ENCODE results near the gene ARHGEF7. TPM values are rescaled to one million over a fixed set of nuclear protein-coding genes. Genes with fewer than 3 reads are reported as not detected.

ARHGEF7 gene
- total RNA-seq, 4 donors from 2014 or later: 42.8 to 125 (median 61.1) TPM

DNA sequence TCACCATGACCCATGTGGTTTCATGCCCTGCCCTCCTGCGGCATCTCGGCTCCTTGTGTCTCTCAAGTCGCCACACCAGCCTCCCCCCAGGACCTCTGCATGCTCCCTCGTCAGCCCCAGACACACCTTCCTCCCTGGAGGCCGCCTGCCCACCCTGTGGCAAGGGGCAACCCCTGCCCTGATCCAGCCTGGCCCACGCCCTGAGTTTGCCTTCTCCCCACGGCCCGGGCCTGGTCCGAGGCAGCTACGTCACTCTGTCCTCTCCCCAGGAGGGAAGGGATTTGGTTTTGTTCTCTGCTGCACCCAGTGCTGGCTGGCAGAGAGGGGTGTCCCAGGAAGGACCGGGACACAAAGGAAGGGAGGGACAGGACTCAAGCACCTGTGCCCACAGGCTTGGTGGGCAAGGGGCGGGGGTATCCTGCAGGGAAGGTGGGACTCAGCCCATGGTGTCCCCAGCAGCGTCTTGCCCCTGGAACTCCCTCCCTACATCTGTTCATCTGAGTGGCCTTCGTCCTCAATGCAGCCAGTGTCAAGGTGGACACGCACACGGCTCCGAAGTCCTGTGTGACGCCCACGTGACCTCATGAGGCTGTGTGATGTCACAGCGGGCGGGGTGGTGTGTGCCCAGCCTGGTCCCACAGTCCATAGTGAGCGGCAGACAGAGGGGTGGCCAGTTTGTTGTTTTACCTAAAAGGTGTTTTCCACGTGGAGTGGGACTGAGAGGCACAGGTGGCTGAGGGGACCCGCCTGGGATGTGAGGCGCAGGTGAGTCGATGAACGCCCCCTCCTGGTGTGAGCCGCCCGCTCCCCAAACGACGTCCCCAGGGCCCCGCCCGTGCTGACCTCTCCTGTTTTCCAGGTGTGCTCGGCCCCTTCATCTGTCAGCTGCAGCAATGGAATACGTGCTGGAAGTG is 205.1 kb downstream of the ARHGEF7 start, which contains the start of gene TEX29:
Gene TEX29, plus strand, starts transcription at position 645 of the 914 bp plus-strand sequence. Its CDS starts 249 bp downstream, at position 894.
- intact Hi-C loops (cut with DNase I; ENCODE audit: low total_unique reads): no loop called here
- peak in 1 of 2 donors; percentile 54 for DNase-seq (ENCODE audit: low spot score in 2 of 2)
- no peak within 1 kb of the TSS for H3K4me3 ChIP-seq (ENCODE audit: low read depth, poor library complexity, severe bottlenecking)
- WGBS, 2 donors: 68 to 77% methylated on average over 35 of the region's 35 CpGs
- TF ChIP-seq POLR2A (IDR thresholded peaks at IDR 0.05) (no peak), CTCF (IDR thresholded peaks at IDR 0.05) (no peak)

- intact Hi-C loops (cut with DNase I; ENCODE audit: low total_unique reads): no loop called here
- TF ChIP-seq CTCF (IDR thresholded peaks at IDR 0.05) (no peak), POLR2A (IDR thresholded peaks at IDR 0.05) (no peak)
- H3K4me3 ChIP-seq (ENCODE audit: low read depth, poor library complexity, severe bottlenecking): no peak overlapping the region
- 90% methylated on average over 18 of the region's 19 CpGs for WGBS, 2 donors
- DNase-seq (ENCODE audit: low spot score in 2 of 2): peak in 1 of 2 donors; percentile 58
Observed at GRCh38 chr13:111322001-111322915, 207.1 kb downstream of the ARHGEF7 start.

- H3K4me3 ChIP-seq (ENCODE audit: low read depth, poor library complexity, severe bottlenecking): no peak overlapping the region
- 77 to 79% methylated on average over 7 of the region's 7 CpGs for WGBS, 2 donors
- TF ChIP-seq POLR2A (IDR thresholded peaks at IDR 0.05) (no peak), CTCF (IDR thresholded peaks at IDR 0.05) (no peak)
- DNase-seq (ENCODE audit: low spot score in 2 of 2): peak in 1 of 2 donors; percentile 68
- intact Hi-C loops (cut with DNase I; ENCODE audit: low total_unique reads): no loop called here
Observed at GRCh38 chr13:111322916-111323331, 207.8 kb downstream of the ARHGEF7 start.

GRCh38 chr13:111323549-111323948 is 208.4 kb downstream of the ARHGEF7 start:
- WGBS, 2 donors: 77 to 78% methylated on average over 13 to 14 of the region's 14 CpGs
- intact Hi-C loops (cut with DNase I; ENCODE audit: low total_unique reads): no loop called here

DNA sequence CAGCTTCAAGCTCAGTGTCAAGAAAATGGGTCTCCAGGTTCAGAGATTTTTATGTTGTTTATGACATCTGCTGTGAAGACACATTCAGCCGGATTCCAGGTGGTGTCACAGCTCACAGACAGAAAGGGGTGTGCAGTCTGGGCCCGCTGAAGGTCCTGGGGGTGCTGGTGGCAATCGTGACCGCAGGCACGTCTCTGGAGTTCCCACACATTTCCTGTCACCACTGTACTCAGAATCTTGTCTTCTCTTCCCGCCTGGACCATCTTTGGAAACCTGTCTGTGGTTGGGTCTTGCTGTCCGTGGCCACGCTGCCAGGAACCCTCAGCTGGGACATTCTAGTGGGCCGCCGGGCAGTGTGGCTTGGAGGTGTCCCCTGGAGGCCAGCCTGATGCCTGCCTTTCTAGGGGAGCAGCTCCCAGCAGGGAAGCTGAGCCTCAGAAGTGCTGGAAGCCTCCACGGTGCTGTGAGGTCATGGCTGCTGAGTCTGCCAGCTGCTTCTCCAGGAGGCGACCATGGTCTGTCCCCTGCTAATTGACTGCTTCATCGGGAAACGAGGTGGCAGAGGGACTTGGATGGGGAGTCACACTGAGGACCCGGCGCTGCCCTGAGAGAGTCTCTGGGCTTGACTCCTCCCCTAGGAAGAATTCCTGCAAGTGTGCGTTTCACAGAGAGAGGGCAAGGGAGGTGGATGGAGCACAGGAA is 209.0 kb downstream of the ARHGEF7 start:
- no peak overlapping the region for H3K4me3 ChIP-seq (ENCODE audit: low read depth, poor library complexity, severe bottlenecking)
- 68 to 81% methylated on average over 13 to 17 of the region's 17 CpGs for WGBS, 2 donors
- no peak for TF ChIP-seq CTCF (IDR thresholded peaks at IDR 0.05)
- TF ChIP-seq POLR2A (IDR thresholded peaks at IDR 0.05): no peak
- intact Hi-C loops (cut with DNase I; ENCODE audit: low total_unique reads): no loop called here
- DNase-seq (ENCODE audit: low spot score in 2 of 2): peak in 1 of 2 donors; percentile 80

More at GRCh38 chr13:111323549-111323948, 208.4 kb downstream of the ARHGEF7 start:
- H3K4me3 ChIP-seq (ENCODE audit: low read depth, poor library complexity, severe bottlenecking): no peak overlapping the region
- no peak for TF ChIP-seq POLR2A (IDR thresholded peaks at IDR 0.05)
- DNase-seq (ENCODE audit: low spot score in 2 of 2): peak in 1 of 2 donors; percentile 71

Measured in lower leg skin (tissue), 4 donors.